Measurements from ENCODE around the gene PLAC8L1. TPM values are rescaled to one million over a fixed set of nuclear protein-coding genes. Genes with fewer than 3 reads are reported as not detected.

The PLAC8L1 gene
- 0.15 TPM in 1 of 2 replicates, not detected in the other for polyA plus RNA-seq (2011; rRNA removed)
- not detected in 2 replicates for polyA minus RNA-seq (2011; rRNA and poly(A)+ RNA removed)

GRCh38 chr5:146105477-146105876 is at the start of gene PLAC8L1:
TSS of gene PLAC8L1 (minus strand) at chr5:146105577. CDS start at chr5:146104311, 1,266 bp downstream.
- ChIA-PET CTCF (interaction anchor here (1.4 kb wide), 1 partner anchor 1913 kb away, joined by 5 read pairs; no protein-coding TSS in a partner anchor), POLR2A (no interaction called here)
- H3K27me3 ChIP-seq (ENCODE audit: control insufficient read depth, insufficient read depth, low read length), result no peaks in the 10 kb centered on the region
- H3K4me3 ChIP-seq (ENCODE audit: low read depth, low read length), result no peak within 1 kb of the TSS
- H3K27ac ChIP-seq (ENCODE audit: low read depth, low read length), result no peak within 1 kb of the TSS
- TF ChIP-seq CTCF (IDR thresholded peaks at IDR 0.05; ENCODE audit: low read depth, low read length), result no peak
- no peaks in the 10 kb centered on the region for H3K9me3 ChIP-seq (ENCODE audit: control insufficient read depth, insufficient read depth, low read length)
- DNase-seq (ENCODE audit: low read depth, low spot score), result no peak

GRCh38 chr5:146151970-146152369 is 46.6 kb upstream of the PLAC8L1 start:
- ChIA-PET CTCF (no interaction called here), POLR2A (no interaction called here)
- Histone ChIP-seq H3K4me3 (ENCODE audit: low read depth, low read length) (no peak overlapping the region), H3K9me3 (ENCODE audit: control insufficient read depth, insufficient read depth, low read length) (no peaks in the 10 kb centered on the region), H3K27ac (ENCODE audit: low read depth, low read length) (no peak overlapping the region), H3K27me3 (ENCODE audit: control insufficient read depth, insufficient read depth, low read length) (no peaks in the 10 kb centered on the region)
- TF ChIP-seq CTCF (IDR thresholded peaks at IDR 0.05; ENCODE audit: low read depth, low read length), result no peak
- no peak for DNase-seq (ENCODE audit: low read depth, low spot score)

- CTCF ChIA-PET, result no interaction called here
- Histone ChIP-seq H3K27ac (ENCODE audit: low read depth, low read length) (no peak overlapping the region), H3K9me3 (ENCODE audit: control insufficient read depth, insufficient read depth, low read length) (no peaks in the 10 kb centered on the region), H3K27me3 (ENCODE audit: control insufficient read depth, insufficient read depth, low read length) (no peaks in the 10 kb centered on the region), H3K4me3 (ENCODE audit: low read depth, low read length) (no peak overlapping the region)
- peak; percentile 39 for DNase-seq (ENCODE audit: low read depth, low spot score)
- POLR2A ChIA-PET, result no interaction called here
- no peak for TF ChIP-seq CTCF (IDR thresholded peaks at IDR 0.05; ENCODE audit: low read depth, low read length)
Observed at GRCh38 chr5:146137967-146138403, 32.6 kb upstream of the PLAC8L1 start.

GRCh38 chr5:146130440-146131045 is 25.2 kb upstream of the PLAC8L1 start:
- no peaks in the 10 kb centered on the region for H3K9me3 ChIP-seq (ENCODE audit: control insufficient read depth, insufficient read depth, low read length)
- peak; percentile 6 for DNase-seq (ENCODE audit: low read depth, low spot score)
- no peak overlapping the region for H3K4me3 ChIP-seq (ENCODE audit: low read depth, low read length)
- POLR2A ChIA-PET, result no interaction called here
- no peaks in the 10 kb centered on the region for H3K27me3 ChIP-seq (ENCODE audit: control insufficient read depth, insufficient read depth, low read length)
- CTCF ChIA-PET, result interaction anchor here (0.6 to 2.9 kb wide), 50 partner anchors 9 to 1960 kb away, joined by 3 to 24 read pairs (median 4); partner anchors contain the start of genes KCTD16, PRELID2 and YIPF5
- no peak overlapping the region for H3K27ac ChIP-seq (ENCODE audit: low read depth, low read length)
- peak; percentile 60 for TF ChIP-seq CTCF (IDR thresholded peaks at IDR 0.05; ENCODE audit: low read depth, low read length)

GRCh38 chr5:146126068-146126467 is 20.7 kb upstream of the PLAC8L1 start:
- H3K9me3 ChIP-seq (ENCODE audit: control insufficient read depth, insufficient read depth, low read length), result no peaks in the 10 kb centered on the region
- no peak for DNase-seq (ENCODE audit: low read depth, low spot score)
- ChIA-PET POLR2A (no interaction called here), CTCF (no interaction called here)
- H3K27me3 ChIP-seq (ENCODE audit: control insufficient read depth, insufficient read depth, low read length), result no peaks in the 10 kb centered on the region
- H3K27ac ChIP-seq (ENCODE audit: low read depth, low read length), result no peak overlapping the region
- H3K4me3 ChIP-seq (ENCODE audit: low read depth, low read length), result no peak overlapping the region
- no peak for TF ChIP-seq CTCF (IDR thresholded peaks at IDR 0.05; ENCODE audit: low read depth, low read length)

Measured in AG04450 (cell line).